ENCODE data around the gene KCNC1. TPM values are rescaled to one million over a fixed set of nuclear protein-coding genes. Genes with fewer than 3 reads are reported as not detected.

The KCNC1 gene
- total RNA-seq, 1 donor: not detected

GRCh38 chr11:17713851-17714250 lies 20.7 kb upstream of the KCNC1 start:
- TF ChIP-seq CTCF (IDR thresholded peaks at IDR 0.05; ENCODE audit: insufficient read depth, low read depth, low read length): no peak
- no peak overlapping the region for H3K4me3 ChIP-seq (ENCODE audit: low read depth, low read length)
- DNase-seq (ENCODE audit: low read depth): no peak

- H3K4me3 ChIP-seq (ENCODE audit: low read depth, low read length): no peak overlapping the region
- TF ChIP-seq CTCF (IDR thresholded peaks at IDR 0.05; ENCODE audit: insufficient read depth, low read depth, low read length): no peak
- DNase-seq (ENCODE audit: low read depth): no peak
These were observed 20.2 kb upstream of the KCNC1 start for GRCh38 chr11:17714356-17714854.

- TF ChIP-seq CTCF (IDR thresholded peaks at IDR 0.05; ENCODE audit: insufficient read depth, low read depth, low read length): no peak
- no peak for DNase-seq (ENCODE audit: low read depth)
- H3K4me3 ChIP-seq (ENCODE audit: low read depth, low read length): no peak overlapping the region
These were observed 19.7 kb upstream of the KCNC1 start for GRCh38 chr11:17714870-17715269.

GRCh38 chr11:17716807-17717206 lies 17.8 kb upstream of the KCNC1 start:
- no peak for TF ChIP-seq CTCF (IDR thresholded peaks at IDR 0.05; ENCODE audit: insufficient read depth, low read depth, low read length)
- H3K4me3 ChIP-seq (ENCODE audit: low read depth, low read length): no peak overlapping the region
- DNase-seq (ENCODE audit: low read depth): no peak

- H3K4me3 ChIP-seq (ENCODE audit: low read depth, low read length): no peak overlapping the region
- no peak for DNase-seq (ENCODE audit: low read depth)
- TF ChIP-seq CTCF (IDR thresholded peaks at IDR 0.05; ENCODE audit: insufficient read depth, low read depth, low read length): no peak
These were observed 16.6 kb upstream of the KCNC1 start for GRCh38 chr11:17718015-17718414.

GRCh38 chr11:17718510-17718962 lies 16.0 kb upstream of the KCNC1 start:
- DNase-seq (ENCODE audit: low read depth): no peak
- no peak overlapping the region for H3K4me3 ChIP-seq (ENCODE audit: low read depth, low read length)
- no peak for TF ChIP-seq CTCF (IDR thresholded peaks at IDR 0.05; ENCODE audit: insufficient read depth, low read depth, low read length)
